GM23338 (cell line): Measurements from ENCODE around the gene RNASE11. TPM values are rescaled to one million over a fixed set of nuclear protein-coding genes. Genes with fewer than 3 reads are reported as not detected.

Experiments
- CREB1 ChIP-seq: fragments of 250-450 bp; sonication (Bioruptor Pico); IDR thresholded peaks from 2 replicates; pipeline ENCODE4 v1.5.0; 2020; ENCODE audit warnings: low read depth, mild to moderate bottlenecking, moderate library complexity
- EZH2phosphoT487 ChIP-seq: fragments of 200-600 bp; sonication (generic); IDR thresholded peaks from one replicate; pipeline ENCODE4 v1.8.1; 2018; ENCODE audit warnings: antibody characterized with exemption; ENCODE audit not compliant: unreplicated experiment
- POLR2AphosphoS5 ChIP-seq: IDR thresholded peaks from 2 replicates; pipeline ENCODE4 v1.6.1; 2016; ENCODE audit warnings: antibody characterized with exemption, low read depth
- REST ChIP-seq: IDR thresholded peaks from one replicate; pipeline ENCODE4 v1.6.1; 2018; ENCODE audit warnings: antibody characterized with exemption; ENCODE audit not compliant: unreplicated experiment
- STAT1 ChIP-seq: IDR thresholded peaks from one replicate; pipeline ENCODE4 v1.6.1; 2016; ENCODE audit warnings: antibody characterized with exemption; ENCODE audit not compliant: unreplicated experiment
- ZNF462 ChIP-seq: fragments of 250-450 bp; sonication (Bioruptor Pico); IDR thresholded peaks from 2 replicates; pipeline ENCODE4 v1.5.0; 2020; ENCODE audit warnings: mild to moderate bottlenecking, moderate library complexity
- polyA plus RNA-seq: library from polyadenylated mRNA; unstranded; fragments of >200 nt; fragmentation: Nextera tagmentation; extraction: Ambion mirVana; gene quantifications from 2 replicates; pipeline ENCODE4 v1.2.1, GENCODE V29; 2016
- total RNA-seq: library from RNA; depleted of rRNA; stranded (reverse); fragments of >200 nt; shearing (Covaris generic); gene quantifications from 2 replicates; pipeline ENCODE4 v1.2.3, GENCODE V29; 2014

Gene RNASE11
- total and polyA plus RNA-seq, 2 experiments from 2014 or later = not detected

- TF ChIP-seq ZNF462 (CRISPR knock-in tag) (no peak), STAT1 (no peak), EZH2phosphoT487 (no peak), CREB1 (no peak), POLR2AphosphoS5 (no peak), REST (no peak)
These were observed 30.5 kb upstream of the RNASE11 start (continued) for GRCh38 chr14:20618271-20618749.
